Eye (tissue), 1 donor: ENCODE measurements around the gene RAB1B.

Experiments
- DNase-seq: peaks from one replicate; pipeline ENCODE4 v3.0.0-alpha.2; 2015

The RAB1B gene

GRCh38 chr11:66325263-66325671, 56.8 kb downstream of the RAB1B start:
- peak; percentile 22 for DNase-seq

GRCh38 chr11:66326261-66327111, 58.0 kb downstream of the RAB1B start:
- peak; percentile 62 for DNase-seq
